ENCODE data around the gene CDC42BPA.

- no peak for TF ChIP-seq POLR2A (conservative IDR thresholded peaks at IDR 0.05)
- TF ChIP-seq, protein P1, sequence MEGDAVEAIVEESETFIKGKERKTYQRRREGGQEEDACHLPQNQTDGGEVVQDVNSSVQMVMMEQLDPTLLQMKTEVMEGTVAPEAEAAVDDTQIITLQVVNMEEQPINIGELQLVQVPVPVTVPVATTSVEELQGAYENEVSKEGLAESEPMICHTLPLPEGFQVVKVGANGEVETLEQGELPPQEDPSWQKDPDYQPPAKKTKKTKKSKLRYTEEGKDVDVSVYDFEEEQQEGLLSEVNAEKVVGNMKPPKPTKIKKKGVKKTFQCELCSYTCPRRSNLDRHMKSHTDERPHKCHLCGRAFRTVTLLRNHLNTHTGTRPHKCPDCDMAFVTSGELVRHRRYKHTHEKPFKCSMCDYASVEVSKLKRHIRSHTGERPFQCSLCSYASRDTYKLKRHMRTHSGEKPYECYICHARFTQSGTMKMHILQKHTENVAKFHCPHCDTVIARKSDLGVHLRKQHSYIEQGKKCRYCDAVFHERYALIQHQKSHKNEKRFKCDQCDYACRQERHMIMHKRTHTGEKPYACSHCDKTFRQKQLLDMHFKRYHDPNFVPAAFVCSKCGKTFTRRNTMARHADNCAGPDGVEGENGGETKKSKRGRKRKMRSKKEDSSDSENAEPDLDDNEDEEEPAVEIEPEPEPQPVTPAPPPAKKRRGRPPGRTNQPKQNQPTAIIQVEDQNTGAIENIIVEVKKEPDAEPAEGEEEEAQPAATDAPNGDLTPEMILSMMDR (IDR thresholded peaks at IDR 0.05 in 2 of 3, conservative IDR thresholded peaks at IDR 0.05 in 1 of 3; ENCODE audit: insufficient read depth in 2 of 3, low read depth in 1 of 3, low read length in 3 of 3) = no peak
- TF ChIP-seq ZNF644 (tag; IDR thresholded peaks at IDR 0.05; ENCODE audit: low read depth) = no peak
- TF ChIP-seq, protein P2, sequence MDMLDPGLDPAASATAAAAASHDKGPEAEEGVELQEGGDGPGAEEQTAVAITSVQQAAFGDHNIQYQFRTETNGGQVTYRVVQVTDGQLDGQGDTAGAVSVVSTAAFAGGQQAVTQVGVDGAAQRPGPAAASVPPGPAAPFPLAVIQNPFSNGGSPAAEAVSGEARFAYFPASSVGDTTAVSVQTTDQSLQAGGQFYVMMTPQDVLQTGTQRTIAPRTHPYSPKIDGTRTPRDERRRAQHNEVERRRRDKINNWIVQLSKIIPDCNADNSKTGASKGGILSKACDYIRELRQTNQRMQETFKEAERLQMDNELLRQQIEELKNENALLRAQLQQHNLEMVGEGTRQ (CRISPR knock-in tag; IDR thresholded peaks at IDR 0.05) = no peak
- no peak for TF ChIP-seq CAMTA2 (CRISPR knock-in tag; conservative IDR thresholded peaks at IDR 0.05)
- TF ChIP-seq CTBP1 (IDR thresholded peaks at IDR 0.05; ENCODE audit: borderline replicate concordance) = no peak
- TF ChIP-seq ZNF175 (CRISPR knock-in tag; IDR thresholded peaks at IDR 0.05; ENCODE audit: low read depth) = no peak
- TF ChIP-seq ZSCAN32 (CRISPR knock-in tag; IDR thresholded peaks at IDR 0.05) = no peak
These were observed 128.0 kb downstream of the CDC42BPA start for GRCh38 chr1:227190321-227190720.
